GM12873 (cell line): Measurements from ENCODE around the gene ADAM12.

Source experiments
- TF ChIP-seq, protein P1 (sequence below): IDR thresholded peaks from 2 replicates; pipeline ENCODE4 v1.5.1; 2012; ENCODE audit warnings: low read depth, mild to moderate bottlenecking, moderate library complexity, low read length, control low read depth; ENCODE audit not compliant: insufficient read depth; ENCODE audit errors: missing control alignments

Gene ADAM12

DNA sequence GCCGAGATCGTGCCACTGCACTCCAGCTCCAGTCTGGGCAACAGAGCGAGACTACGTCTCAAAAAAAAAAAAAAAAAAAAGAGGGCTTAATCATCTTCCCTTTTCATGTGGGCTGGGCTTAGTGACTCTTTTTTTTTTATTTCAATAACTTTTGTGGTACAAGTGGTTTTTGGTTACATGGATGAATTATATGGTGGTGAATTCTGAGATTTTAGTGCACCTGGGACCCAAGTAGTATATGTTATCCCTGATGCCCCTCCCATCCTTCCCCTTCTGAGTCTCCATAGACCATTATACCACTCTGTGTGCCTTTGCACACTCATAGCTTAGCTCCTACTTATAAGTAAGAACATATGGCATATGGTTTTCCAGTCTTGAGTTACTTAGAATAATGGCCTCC is 4.8 kb upstream of the ADAM12 start:
- TF ChIP-seq, protein P1, sequence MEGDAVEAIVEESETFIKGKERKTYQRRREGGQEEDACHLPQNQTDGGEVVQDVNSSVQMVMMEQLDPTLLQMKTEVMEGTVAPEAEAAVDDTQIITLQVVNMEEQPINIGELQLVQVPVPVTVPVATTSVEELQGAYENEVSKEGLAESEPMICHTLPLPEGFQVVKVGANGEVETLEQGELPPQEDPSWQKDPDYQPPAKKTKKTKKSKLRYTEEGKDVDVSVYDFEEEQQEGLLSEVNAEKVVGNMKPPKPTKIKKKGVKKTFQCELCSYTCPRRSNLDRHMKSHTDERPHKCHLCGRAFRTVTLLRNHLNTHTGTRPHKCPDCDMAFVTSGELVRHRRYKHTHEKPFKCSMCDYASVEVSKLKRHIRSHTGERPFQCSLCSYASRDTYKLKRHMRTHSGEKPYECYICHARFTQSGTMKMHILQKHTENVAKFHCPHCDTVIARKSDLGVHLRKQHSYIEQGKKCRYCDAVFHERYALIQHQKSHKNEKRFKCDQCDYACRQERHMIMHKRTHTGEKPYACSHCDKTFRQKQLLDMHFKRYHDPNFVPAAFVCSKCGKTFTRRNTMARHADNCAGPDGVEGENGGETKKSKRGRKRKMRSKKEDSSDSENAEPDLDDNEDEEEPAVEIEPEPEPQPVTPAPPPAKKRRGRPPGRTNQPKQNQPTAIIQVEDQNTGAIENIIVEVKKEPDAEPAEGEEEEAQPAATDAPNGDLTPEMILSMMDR: no peak

DNA sequence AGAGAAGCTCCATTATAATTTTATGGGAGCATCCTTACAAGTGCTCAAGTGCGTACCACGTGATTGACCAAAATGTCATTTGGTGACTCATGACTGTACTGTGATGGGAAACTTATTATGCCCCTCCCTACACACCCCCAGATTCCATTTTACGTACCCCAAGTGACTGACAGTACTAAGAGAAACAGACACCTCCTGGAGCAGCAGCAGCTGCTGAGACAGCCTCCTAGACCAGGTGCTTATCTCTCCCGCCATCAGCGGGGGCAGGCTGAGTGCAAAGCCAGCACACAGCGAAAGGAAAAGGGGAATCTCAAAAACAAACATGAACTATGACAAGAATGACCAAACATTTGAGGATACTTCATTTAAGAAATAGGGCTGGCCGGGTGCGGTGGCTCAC is 4.2 kb upstream of the ADAM12 start:
- TF ChIP-seq, protein P1: no peak

DNA sequence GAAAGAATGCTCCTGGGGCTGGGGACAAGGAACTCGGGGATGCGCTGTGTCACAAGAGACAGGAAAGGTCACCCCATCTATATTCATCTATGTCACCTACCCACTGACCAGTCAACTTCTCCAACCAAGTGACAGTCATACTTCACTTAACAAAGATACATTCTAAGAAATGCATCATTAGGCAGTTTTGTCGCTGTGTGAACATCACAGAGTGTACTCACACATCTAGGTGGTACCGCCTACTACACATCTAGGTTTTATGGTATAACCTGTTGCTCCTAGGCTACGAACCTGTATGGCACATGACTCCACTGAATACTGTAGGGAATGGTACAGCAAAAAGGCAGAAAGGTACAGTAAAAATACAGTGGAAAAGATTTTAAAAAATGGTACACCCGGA is 3.8 kb upstream of the ADAM12 start:
- TF ChIP-seq, protein P1: no peak

DNA sequence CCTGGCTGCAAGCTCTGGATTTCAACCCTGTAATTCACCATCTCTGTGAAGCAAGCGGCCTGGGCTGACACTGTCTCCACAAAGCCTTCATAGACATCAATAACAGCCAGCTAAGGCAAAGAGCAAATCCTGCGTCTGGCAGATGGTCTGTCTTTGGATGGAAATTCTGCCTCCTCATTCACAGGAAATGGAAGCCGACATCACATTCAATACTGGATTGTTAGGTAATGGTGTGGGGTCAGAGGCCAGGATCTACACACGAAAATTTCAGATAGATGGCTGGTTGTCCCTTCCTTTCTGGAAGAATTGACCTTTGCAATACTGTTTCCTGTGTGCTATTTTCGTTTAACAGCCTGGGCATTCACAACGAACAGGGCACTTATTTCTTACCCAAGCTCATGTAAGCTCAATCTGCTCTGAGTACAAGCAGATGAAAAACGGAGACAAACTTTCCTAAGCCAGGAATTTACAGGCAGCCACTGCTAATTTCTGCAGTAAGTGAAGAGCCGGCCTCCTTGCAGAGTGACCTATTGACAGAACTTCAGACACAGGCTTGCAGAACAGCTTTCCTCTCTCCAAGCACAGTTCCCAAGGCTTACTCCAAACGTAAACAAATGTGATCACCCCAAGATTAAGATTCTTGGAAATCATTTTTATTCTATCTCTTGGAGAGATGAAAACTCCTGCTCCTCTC is 3.1 kb upstream of the ADAM12 start:
- TF ChIP-seq, protein P1: no peak

DNA sequence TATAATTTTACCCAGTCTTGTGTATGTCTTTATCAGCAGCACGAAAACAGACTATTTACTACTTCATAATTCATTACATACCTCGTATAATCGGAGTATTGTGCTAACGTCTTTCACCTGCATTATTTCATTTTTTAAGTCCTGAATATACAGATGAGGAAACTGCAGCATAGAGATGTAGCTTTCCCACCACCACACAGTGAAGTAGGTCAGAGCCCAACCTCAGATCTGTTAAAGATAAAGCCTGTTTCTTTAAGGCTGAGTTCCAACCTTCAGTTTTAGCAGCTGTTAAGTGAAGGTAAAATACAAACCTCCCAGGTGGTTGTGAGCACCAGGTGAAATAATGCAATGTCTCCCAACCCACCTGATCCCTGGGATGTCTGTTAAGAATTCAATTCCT is 2.0 kb upstream of the ADAM12 start:
- TF ChIP-seq, protein P1: no peak

DNA sequence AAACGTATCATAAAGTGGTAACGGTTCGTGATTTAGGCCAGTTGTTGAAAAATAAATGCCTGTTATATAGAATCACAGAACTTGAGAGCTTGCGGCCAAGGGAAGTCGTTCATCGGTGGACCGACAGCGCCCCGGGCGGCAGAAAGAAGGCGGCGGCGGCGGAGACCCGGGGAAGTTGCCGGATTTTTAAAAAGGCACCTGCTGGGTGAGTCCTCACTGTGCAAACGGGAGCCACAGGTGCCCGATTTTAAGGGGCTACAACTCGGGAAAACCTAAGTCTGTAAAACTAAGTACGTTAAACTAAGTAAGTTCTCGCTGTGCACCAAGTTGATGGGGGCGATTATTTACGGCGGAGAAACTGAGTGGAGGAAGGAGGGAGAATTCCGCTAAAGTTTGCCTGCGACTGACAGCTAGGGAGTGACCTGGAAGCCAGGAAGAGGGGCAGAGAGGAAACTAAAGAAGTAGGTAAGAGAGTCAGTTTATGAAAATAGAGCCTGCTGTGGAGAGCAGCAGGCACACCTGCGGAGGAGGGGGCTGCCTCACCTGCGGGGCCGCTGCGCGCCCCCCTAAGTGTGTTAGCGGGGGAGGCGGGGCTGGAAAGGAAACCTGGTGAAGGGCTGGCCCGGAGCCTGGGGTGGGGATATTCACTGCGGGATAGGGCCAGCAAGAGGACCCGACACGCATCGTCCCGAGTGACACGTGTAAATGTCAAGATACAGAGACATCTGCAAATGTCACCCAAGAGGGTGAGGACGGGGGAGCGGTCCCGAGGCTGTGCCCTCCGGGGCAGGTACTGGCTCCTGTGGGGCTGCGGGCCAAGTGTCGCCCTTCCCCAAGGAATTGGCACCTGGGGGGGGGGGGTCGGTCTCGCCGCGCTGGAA is 996 bp downstream of the ADAM12 start:
- TF ChIP-seq, protein P1: peak; percentile 32

DNA sequence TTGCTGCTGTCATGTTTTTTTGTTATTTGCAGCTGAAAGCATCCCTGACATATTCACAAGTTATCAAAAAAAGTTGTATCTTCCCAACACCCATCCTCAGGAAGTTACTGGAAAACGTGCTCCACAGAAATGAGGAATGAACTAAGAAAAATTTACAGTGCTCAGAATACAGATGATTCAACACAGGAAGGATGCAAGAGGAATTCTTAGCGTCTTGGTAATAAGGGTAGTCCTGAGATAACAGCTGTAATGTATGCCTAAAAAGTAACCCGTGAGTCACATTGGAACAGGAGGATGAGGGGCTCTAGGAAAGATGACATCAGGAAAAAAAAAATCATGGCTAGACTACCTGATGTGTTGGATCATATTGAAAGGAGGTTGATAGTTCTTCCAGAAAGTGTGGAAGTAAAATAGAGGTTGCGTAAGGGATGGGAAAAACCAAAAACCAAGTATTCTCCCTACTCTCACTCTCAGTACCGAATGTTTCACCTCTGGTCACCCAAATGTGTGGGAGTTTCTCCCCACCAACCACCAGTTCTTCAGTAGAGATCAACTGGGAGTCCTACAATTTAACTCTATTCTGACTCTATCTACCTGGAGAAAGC is 3.9 kb downstream of the ADAM12 start:
- TF ChIP-seq, protein P1: no peak
